Fibroblast of lung (primary cell): ENCODE measurements around the gene LETMD1. TPM values are rescaled to one million over a fixed set of nuclear protein-coding genes. Genes with fewer than 3 reads are reported as not detected.

Source experiments
- DNase-seq, 2 donors: peaks; one replicate each; pipeline versions ENCODE4 v3.0.0 to v3.0.0-alpha.2; 2010; ENCODE audit warnings: low read depth in 2 of 2
- H2AFZ ChIP-seq: 2 replicates; pipeline ENCODE4 v1.5.1; 2012; ENCODE audit warnings: low read length, control low read depth, inconsistent platforms
- H3K27ac ChIP-seq: 2 replicates; pipeline ENCODE4 v1.5.1; 2011; ENCODE audit warnings: low read length, control low read depth; ENCODE audit not compliant: insufficient read depth
- H3K27me3 ChIP-seq: 2 replicates; pipeline ENCODE4 v1.5.1; 2011; ENCODE audit warnings: mild to moderate bottlenecking, low read length; ENCODE audit not compliant: control insufficient read depth, insufficient read depth
- H3K36me3 ChIP-seq: 2 replicates; pipeline ENCODE4 v1.5.1; 2011; ENCODE audit warnings: low read length; ENCODE audit not compliant: control insufficient read depth, insufficient read depth
- H3K4me1 ChIP-seq: 2 replicates; pipeline ENCODE4 v1.5.1; 2011; ENCODE audit warnings: low read length; ENCODE audit not compliant: control insufficient read depth, insufficient read depth; ENCODE audit errors: extremely low read depth
- H3K4me2 ChIP-seq: 2 replicates; pipeline ENCODE4 v1.5.1; 2011; ENCODE audit warnings: low read length, control low read depth; ENCODE audit not compliant: insufficient read depth; ENCODE audit errors: extremely low read depth
- H3K4me3 ChIP-seq, 4 experiments: fragments of 200-600 bp in 1 of 4; sonication (generic) in 1 of 4; replicated peaks in 1 of 4; 2 replicates each; pipeline ENCODE4 v1.5.1; 2011 to 2016; ENCODE audit warnings: low read length in 4 of 4, low read depth in 3 of 4, mild to moderate bottlenecking in 3 of 4, control low read depth in 2 of 4, inconsistent platforms in 1 of 4, mixed read lengths in 1 of 4; ENCODE audit not compliant: insufficient read depth in 1 of 4; ENCODE audit errors: control extremely low read depth in 1 of 4
- H3K79me2 ChIP-seq: 2 replicates; pipeline ENCODE4 v1.5.1; 2012; ENCODE audit warnings: mild to moderate bottlenecking, low read length, inconsistent platforms; ENCODE audit not compliant: control insufficient read depth, insufficient read depth
- H3K9ac ChIP-seq: 2 replicates; pipeline ENCODE4 v1.5.1; 2011; ENCODE audit warnings: mild to moderate bottlenecking, low read length, control low read depth; ENCODE audit not compliant: insufficient read depth
- H3K9me3 ChIP-seq: 2 replicates; pipeline ENCODE4 v1.5.1; 2012; ENCODE audit warnings: low read depth, low read length; ENCODE audit not compliant: control insufficient read depth, insufficient read depth
- H4K20me1 ChIP-seq: 2 replicates; pipeline ENCODE4 v1.5.1; 2011; ENCODE audit warnings: low read length; ENCODE audit not compliant: control insufficient read depth, insufficient read depth; ENCODE audit errors: extremely low read depth
- EZH2 ChIP-seq: IDR thresholded peaks from 2 replicates; pipeline ENCODE4 v1.5.1; 2012; ENCODE audit warnings: low read length, control low read depth, mild to moderate bottlenecking; ENCODE audit errors: missing control alignments
- polyA plus RNA-seq, 2 donors: library from polyadenylated mRNA; depleted of rRNA in 1 of 2; stranded (reverse) in 1 of 2; unstranded in 1 of 2; fragments of >200 nt; gene quantifications; 2 replicates each; pipeline ENCODE4 v1.2.1, GENCODE V29; 2011 to 2012; ENCODE audit warnings: missing spikeins in 1 of 2
- total RNA-seq: library from RNA; depleted of rRNA; stranded (reverse); fragments of >200 nt; gene quantifications from 2 replicates; pipeline ENCODE4 v1.2.1, GENCODE V29; 2014
- TF ChIP-seq, protein P1 (sequence below), 2 donors: IDR thresholded peaks in 1 of 2; conservative IDR thresholded peaks in 1 of 2; 1 replicate in 1 of 2; 2 replicates in 1 of 2; pipeline ENCODE4 v1.5.1; 2011 to 2012; ENCODE audit warnings: low read length in 2 of 2, control low read depth in 1 of 2, inconsistent platforms in 1 of 2, low read depth in 1 of 2, mild to moderate bottlenecking in 1 of 2

LETMD1 gene
- total and polyA plus RNA-seq, 2 donors (not counting 1 experiment from before 2014, with no cell fraction given), result 45.9 to 59.9 TPM

DNA sequence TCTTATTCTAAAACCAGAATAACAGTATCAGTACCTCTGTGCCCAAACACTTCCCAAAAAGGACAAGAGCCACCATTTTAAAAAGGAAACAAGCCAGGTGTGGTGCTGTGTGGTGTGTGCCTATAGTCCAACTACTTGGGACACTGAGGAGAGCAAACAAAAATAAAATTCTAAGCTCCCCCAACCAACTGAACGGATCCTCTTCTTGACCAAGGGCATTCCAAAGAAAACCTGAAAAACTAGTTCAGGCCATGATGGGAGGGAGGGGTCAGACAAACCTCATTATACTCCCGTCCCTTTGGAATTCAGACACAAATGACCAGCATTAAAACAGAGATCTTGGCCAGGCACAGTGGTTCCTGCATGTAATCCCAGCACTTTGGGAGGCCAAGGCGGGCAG, 42.5 kb upstream of the LETMD1 start:
- Histone ChIP-seq H3K9ac (no peak overlapping the region), H3K79me2 (no peaks in the 10 kb centered on the region)
- TF ChIP-seq EZH2, result no peak
- TF ChIP-seq, protein P1, sequence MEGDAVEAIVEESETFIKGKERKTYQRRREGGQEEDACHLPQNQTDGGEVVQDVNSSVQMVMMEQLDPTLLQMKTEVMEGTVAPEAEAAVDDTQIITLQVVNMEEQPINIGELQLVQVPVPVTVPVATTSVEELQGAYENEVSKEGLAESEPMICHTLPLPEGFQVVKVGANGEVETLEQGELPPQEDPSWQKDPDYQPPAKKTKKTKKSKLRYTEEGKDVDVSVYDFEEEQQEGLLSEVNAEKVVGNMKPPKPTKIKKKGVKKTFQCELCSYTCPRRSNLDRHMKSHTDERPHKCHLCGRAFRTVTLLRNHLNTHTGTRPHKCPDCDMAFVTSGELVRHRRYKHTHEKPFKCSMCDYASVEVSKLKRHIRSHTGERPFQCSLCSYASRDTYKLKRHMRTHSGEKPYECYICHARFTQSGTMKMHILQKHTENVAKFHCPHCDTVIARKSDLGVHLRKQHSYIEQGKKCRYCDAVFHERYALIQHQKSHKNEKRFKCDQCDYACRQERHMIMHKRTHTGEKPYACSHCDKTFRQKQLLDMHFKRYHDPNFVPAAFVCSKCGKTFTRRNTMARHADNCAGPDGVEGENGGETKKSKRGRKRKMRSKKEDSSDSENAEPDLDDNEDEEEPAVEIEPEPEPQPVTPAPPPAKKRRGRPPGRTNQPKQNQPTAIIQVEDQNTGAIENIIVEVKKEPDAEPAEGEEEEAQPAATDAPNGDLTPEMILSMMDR (conservative IDR thresholded peaks at IDR 0.05 in 1 of 2, IDR thresholded peaks at IDR 0.05 in 1 of 2; ENCODE audit: low read depth in 1 of 2, low read length in 2 of 2), result no peak

GRCh38 chr12:51008329-51009055, 39.6 kb upstream of the LETMD1 start:
- Histone ChIP-seq H3K4me3 (no peak overlapping the region), H2AFZ (no peak overlapping the region), H3K4me1 (no peaks in the 10 kb centered on the region), H3K9me3 (no peaks in the 10 kb centered on the region), H3K27ac (no peak overlapping the region), H4K20me1 (no peaks in the 10 kb centered on the region), H3K9ac (no peak overlapping the region), H3K4me2 (no peak overlapping the region), H3K36me3 (peaks cover 3% of the 10 kb centered on the region), H3K79me2 (no peaks in the 10 kb centered on the region), H3K27me3 (no peaks in the 10 kb centered on the region)
- DNase-seq, result no peak
- no peak for TF ChIP-seq EZH2
- TF ChIP-seq, protein P1 (conservative IDR thresholded peaks at IDR 0.05 in 1 of 2, IDR thresholded peaks at IDR 0.05 in 1 of 2; ENCODE audit: low read depth in 1 of 2, low read length in 2 of 2), result no peak

More for the DNA sequence above, 42.5 kb upstream of the LETMD1 start:
- no peak overlapping the region for H3K27ac ChIP-seq
- DNase-seq, result no peak
- H3K4me3 ChIP-seq, result no peak overlapping the region
- H3K27me3 ChIP-seq, result no peaks in the 10 kb centered on the region
- no peak overlapping the region for H2AFZ ChIP-seq
- H3K36me3 ChIP-seq, result peaks cover 3% of the 10 kb centered on the region
- H3K4me2 ChIP-seq, result no peak overlapping the region
- no peaks in the 10 kb centered on the region for H3K4me1 ChIP-seq
- H3K9me3 ChIP-seq, result no peaks in the 10 kb centered on the region
- no peaks in the 10 kb centered on the region for H4K20me1 ChIP-seq

DNA sequence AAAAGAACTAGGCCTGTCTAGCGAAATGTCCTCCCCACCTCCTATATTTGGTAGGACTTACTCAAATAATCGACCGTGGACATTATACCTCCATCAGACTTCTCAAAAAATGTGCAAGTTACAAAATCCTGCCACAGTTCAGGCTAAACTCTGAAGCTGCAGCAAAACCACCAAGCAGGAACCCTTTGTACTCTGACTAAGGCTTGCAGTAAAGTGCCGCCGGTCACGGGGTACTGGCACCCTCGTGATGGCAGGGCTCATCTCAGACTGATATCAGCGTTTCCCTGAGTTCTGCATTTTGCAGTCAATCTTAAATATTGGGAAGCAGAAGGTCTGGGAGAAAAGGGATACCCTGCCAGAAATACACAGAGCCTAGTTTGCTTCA, 39.1 kb upstream of the LETMD1 start:
- DNase-seq, result peak in 1 of 2 donors; percentile 16
- Histone ChIP-seq H3K9me3 (no peaks in the 10 kb centered on the region), H3K4me1 (no peaks in the 10 kb centered on the region), H3K79me2 (no peaks in the 10 kb centered on the region), H3K4me2 (no peak overlapping the region), H4K20me1 (no peaks in the 10 kb centered on the region), H3K9ac (no peak overlapping the region), H3K27me3 (no peaks in the 10 kb centered on the region), H2AFZ (no peak overlapping the region), H3K36me3 (peaks cover 3% of the 10 kb centered on the region), H3K4me3 (no peak overlapping the region), H3K27ac (no peak overlapping the region)
- TF ChIP-seq EZH2, result no peak
- TF ChIP-seq, protein P1 (conservative IDR thresholded peaks at IDR 0.05 in 1 of 2, IDR thresholded peaks at IDR 0.05 in 1 of 2; ENCODE audit: low read depth in 1 of 2, low read length in 2 of 2), result no peak
